Smooth muscle cell (in vitro differentiated cells): ENCODE data around the gene CHRNA9. TPM values are rescaled to one million over a fixed set of nuclear protein-coding genes. Genes with fewer than 3 reads are reported as not detected.
A peak's percentile ranks its signal among the peaks of the same experiment; 100 is the strongest.
"Not testable (repeated sequence)": the region's sequence is repeated elsewhere in the genome, so short reads cannot be mapped to it uniquely, and the experiment has no call there.

ENCODE experiments used
- DNase-seq: peaks from one replicate; lab custom pipeline; 2025; ENCODE audit not compliant: unreplicated experiment; lab: John Stamatoyannopoulos, UW
- H2AFZ ChIP-seq: fragments of 200-600 bp; sonication (generic); 2 replicates; pipeline ENCODE4 v1.6.0; 2016; ENCODE audit warnings: antibody characterized with exemption, low read depth, mild to moderate bottlenecking
- H3F3A ChIP-seq: fragments of 200-600 bp; sonication (generic); 2 replicates; pipeline ENCODE4 v1.6.0; 2017; ENCODE audit warnings: antibody characterized with exemption, low read depth
- H3K27ac ChIP-seq: fragments of 200-600 bp; sonication (generic); 2 replicates; pipeline ENCODE4 v1.5.1; 2016; ENCODE audit warnings: low read depth, mild to moderate bottlenecking
- H3K27me3 ChIP-seq: fragments of 200-600 bp; sonication (generic); 2 replicates; pipeline ENCODE4 v1.6.1; 2016; ENCODE audit warnings: low read depth, mild to moderate bottlenecking
- H3K36me3 ChIP-seq: fragments of 200-600 bp; sonication (generic); 2 replicates; pipeline ENCODE4 v1.5.1; 2016; ENCODE audit warnings: low read depth
- H3K4me1 ChIP-seq: fragments of 200-600 bp; sonication (generic); 2 replicates; pipeline ENCODE4 v1.5.1; 2016; ENCODE audit warnings: low read depth
- H3K4me2 ChIP-seq: fragments of 200-600 bp; sonication (generic); 2 replicates; pipeline ENCODE4 v1.6.0; 2016; ENCODE audit warnings: mild to moderate bottlenecking
- H3K4me3 ChIP-seq: fragments of 200-600 bp; sonication (generic); 2 replicates; pipeline ENCODE4 v1.5.1; 2016; ENCODE audit warnings: mild to moderate bottlenecking
- H3K79me2 ChIP-seq: fragments of 200-600 bp; sonication (generic); 2 replicates; pipeline ENCODE4 v1.6.0; 2016; ENCODE audit warnings: low read depth, mild to moderate bottlenecking
- H3K9ac ChIP-seq: fragments of 200-600 bp; sonication (generic); 2 replicates; pipeline ENCODE4 v1.6.0; 2016; ENCODE audit warnings: low read depth
- H3K9me3 ChIP-seq: fragments of 200-600 bp; sonication (generic); replicated peaks from 2 replicates; pipeline ENCODE4 v1.5.1; 2016; ENCODE audit warnings: low read depth
- H4K20me1 ChIP-seq: fragments of 200-600 bp; sonication (generic); 2 replicates; pipeline ENCODE4 v1.6.0; 2016; ENCODE audit warnings: low read depth
- CTCF ChIP-seq: fragments of 200-600 bp; sonication (generic); IDR thresholded peaks from 2 replicates; pipeline ENCODE4 v1.5.1; 2017; ENCODE audit warnings: borderline replicate concordance, mild to moderate bottlenecking, antibody characterized with exemption; ENCODE audit not compliant: insufficient read depth, poor library complexity, severe bottlenecking
- WGBS: methylation state at CpG from one replicate; pipeline ENCODE4 v1.1.7; 2016; ENCODE audit warnings: low lambda C conversion rate; 5-methylcytosine and 5-hydroxymethylcytosine counted together
- polyA plus RNA-seq: library from polyadenylated mRNA; unstranded; fragments of >200 nt; fragmentation: Nextera tagmentation; extraction: Ambion mirVana; gene quantifications from 2 replicates; pipeline ENCODE4 v1.2.1, GENCODE V29; 2016
- total RNA-seq: library from RNA; depleted of rRNA; stranded (reverse); fragments of >200 nt; gene quantifications from 2 replicates; pipeline ENCODE4 v1.2.3, GENCODE V29; 2014

Gene CHRNA9
- total and polyA plus RNA-seq, 2 experiments from 2014 or later: 2.4 to 15.8 TPM

- H3K27me3 ChIP-seq: no peaks in the 10 kb centered on the region
- H3K4me1 ChIP-seq: no peaks in the 10 kb centered on the region
- no peak overlapping the region for H2AFZ ChIP-seq
- no peak overlapping the region for H3K4me2 ChIP-seq
- no peaks in the 10 kb centered on the region for H3K79me2 ChIP-seq
- H3K36me3 ChIP-seq: no peaks in the 10 kb centered on the region
- H4K20me1 ChIP-seq: no peaks in the 10 kb centered on the region
- H3F3A ChIP-seq: peaks cover 6% of the 10 kb centered on the region
- H3K9me3 ChIP-seq: no peaks in the 10 kb centered on the region
- H3K4me3 ChIP-seq: no peak overlapping the region
- TF ChIP-seq CTCF: no peak
- peak overlapping the region; percentile 20 for H3K9ac ChIP-seq
- DNase-seq: no peak
- peak overlapping the region; percentile 67 for H3K27ac ChIP-seq
- 73% methylated on average over 7 of the region's 7 CpGs for WGBS
These were observed 45.6 kb upstream of the CHRNA9 start for GRCh38 chr4:40289366-40290188.

- not testable (repeated sequence) for H3K4me1 ChIP-seq, H3F3A ChIP-seq, H3K79me2 ChIP-seq, H4K20me1 ChIP-seq, H3K27me3 ChIP-seq, H2AFZ ChIP-seq, H3K4me2 ChIP-seq, H3K4me3 ChIP-seq, H3K36me3 ChIP-seq, DNase-seq, H3K9me3 ChIP-seq
- Histone ChIP-seq H3K9ac (peak overlapping the region; percentile 20), H3K27ac (peak overlapping the region; percentile 76)
- 47% methylated on average over 2 of the region's 2 CpGs for WGBS
These were observed 44.4 kb upstream of the CHRNA9 start for GRCh38 chr4:40290611-40291186.

GRCh38 chr4:40292313-40292759 is 42.8 kb upstream of the CHRNA9 start:
- peak overlapping the region; percentile 13 for H3K27ac ChIP-seq
- no peak overlapping the region for H2AFZ ChIP-seq
- H3K4me3 ChIP-seq: no peak overlapping the region
- no peaks in the 10 kb centered on the region for H3K79me2 ChIP-seq
- 41% methylated on average over 2 of the region's 2 CpGs for WGBS
- H3F3A ChIP-seq: peaks cover 6% of the 10 kb centered on the region
- no peaks in the 10 kb centered on the region for H3K27me3 ChIP-seq
- H4K20me1 ChIP-seq: no peaks in the 10 kb centered on the region
- H3K4me2 ChIP-seq: no peak overlapping the region
- no peaks in the 10 kb centered on the region for H3K4me1 ChIP-seq
- TF ChIP-seq CTCF: no peak
- no peak overlapping the region for H3K9ac ChIP-seq
- no peaks in the 10 kb centered on the region for H3K36me3 ChIP-seq
- no peaks in the 10 kb centered on the region for H3K9me3 ChIP-seq
- no peak for DNase-seq

- H4K20me1 ChIP-seq: no peaks in the 10 kb centered on the region
- 90% methylated on average over 1 of the region's 1 CpG for WGBS
These were observed 40.8 kb upstream of the CHRNA9 start for GRCh38 chr4:40294339-40294738.

GRCh38 chr4:40295030-40295429 is 40.1 kb upstream of the CHRNA9 start:
- H2AFZ ChIP-seq, H3K4me3 ChIP-seq, DNase-seq, H3K27me3 ChIP-seq, H3K36me3 ChIP-seq, H3K4me2 ChIP-seq, H3K4me1 ChIP-seq, H4K20me1 ChIP-seq, H3K9me3 ChIP-seq, H3K79me2 ChIP-seq, H3K9ac ChIP-seq, H3F3A ChIP-seq, H3K27ac ChIP-seq: not testable (repeated sequence)

More at GRCh38 chr4:40294339-40294738, 40.8 kb upstream of the CHRNA9 start:
- Histone ChIP-seq H3K4me3 (no peak overlapping the region), H3K36me3 (no peaks in the 10 kb centered on the region), H2AFZ (no peak overlapping the region), H3K9ac (no peak overlapping the region), H3K4me1 (no peaks in the 10 kb centered on the region), H3F3A (peaks cover 6% of the 10 kb centered on the region), H3K27me3 (no peaks in the 10 kb centered on the region), H3K4me2 (no peak overlapping the region), H3K27ac (no peak overlapping the region), H3K9me3 (no peaks in the 10 kb centered on the region), H3K79me2 (no peaks in the 10 kb centered on the region)
- DNase-seq: no peak
- TF ChIP-seq CTCF: no peak
